ENCODE measurements around the gene TMEM217.
"Not testable (repeated sequence)": the region's sequence is repeated elsewhere in the genome, so short reads cannot be mapped to it uniquely, and the experiment has no call there.

The TMEM217 gene

DNA sequence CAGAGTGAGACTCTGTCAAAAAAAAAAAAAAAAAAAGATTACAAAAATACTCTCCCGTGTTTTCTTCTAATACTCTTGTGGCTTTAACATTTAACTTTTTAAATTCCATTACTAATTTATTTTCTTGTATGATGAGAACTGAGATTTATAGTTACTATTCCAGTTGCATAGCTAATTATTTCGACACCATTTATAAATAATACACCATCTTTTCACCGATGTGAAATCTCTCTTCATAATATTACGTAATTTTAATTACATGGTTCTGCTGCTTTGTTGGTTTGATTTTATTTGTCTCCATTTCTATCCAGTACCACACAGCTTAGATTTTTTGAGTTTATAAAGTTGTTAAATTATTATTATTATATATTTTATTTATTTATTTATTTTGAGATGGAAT, 42.0 kb upstream of the TMEM217 start:
- no peak for DNase-seq (ENCODE audit: insufficient read length, low spot score)
- FAIRE-seq, result no peak
- TF ChIP-seq POLR2AphosphoS5 (IDR thresholded peaks at IDR 0.05; ENCODE audit: low read depth, low read length), result no peak
- TF ChIP-seq POLR2A (IDR thresholded peaks at IDR 0.05; ENCODE audit: low read depth, low read length), result no peak
- no peak for TF ChIP-seq POU2F2 (IDR thresholded peaks at IDR 0.05; ENCODE audit: low read depth, low read length)
- TF ChIP-seq PAX5 (IDR thresholded peaks at IDR 0.05; ENCODE audit: insufficient read depth, low read length, severe bottlenecking), result no peak
- no peak for TF ChIP-seq TAF1 (IDR thresholded peaks at IDR 0.05; ENCODE audit: low read depth, low read length)
- no peak for TF ChIP-seq SPI1 (IDR thresholded peaks at IDR 0.05; ENCODE audit: low read depth, low read length)

DNA sequence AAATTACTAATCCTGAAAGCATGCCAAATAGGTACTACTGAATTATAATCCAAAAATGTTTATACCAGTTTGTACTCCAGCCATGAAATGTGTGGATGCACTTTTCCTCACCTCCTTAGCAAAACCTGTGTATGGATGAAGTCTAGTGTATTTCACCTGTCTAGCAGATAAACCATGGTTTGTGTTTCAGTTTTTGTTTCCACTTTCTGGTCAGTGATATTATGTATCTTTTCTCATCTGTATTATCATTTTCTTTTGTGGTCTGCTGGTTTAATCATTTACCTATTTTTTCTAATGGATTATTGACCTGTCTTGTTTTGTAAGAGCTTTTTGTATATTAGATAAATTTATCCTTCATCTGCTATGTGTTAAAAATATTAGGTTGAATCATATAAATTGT, 41.0 kb upstream of the TMEM217 start:
- TF ChIP-seq POU2F2 (IDR thresholded peaks at IDR 0.05; ENCODE audit: low read depth, low read length), result no peak
- TF ChIP-seq PAX5 (IDR thresholded peaks at IDR 0.05; ENCODE audit: insufficient read depth, low read length, severe bottlenecking), result no peak
- TF ChIP-seq SPI1 (IDR thresholded peaks at IDR 0.05; ENCODE audit: low read depth, low read length), result no peak
- no peak for TF ChIP-seq TAF1 (IDR thresholded peaks at IDR 0.05; ENCODE audit: low read depth, low read length)
- no peak for TF ChIP-seq POLR2A (IDR thresholded peaks at IDR 0.05; ENCODE audit: low read depth, low read length)
- no peak for TF ChIP-seq POLR2AphosphoS5 (IDR thresholded peaks at IDR 0.05; ENCODE audit: low read depth, low read length)
- peak; percentile 35 for FAIRE-seq
- no peak for DNase-seq (ENCODE audit: insufficient read length, low spot score)

DNA sequence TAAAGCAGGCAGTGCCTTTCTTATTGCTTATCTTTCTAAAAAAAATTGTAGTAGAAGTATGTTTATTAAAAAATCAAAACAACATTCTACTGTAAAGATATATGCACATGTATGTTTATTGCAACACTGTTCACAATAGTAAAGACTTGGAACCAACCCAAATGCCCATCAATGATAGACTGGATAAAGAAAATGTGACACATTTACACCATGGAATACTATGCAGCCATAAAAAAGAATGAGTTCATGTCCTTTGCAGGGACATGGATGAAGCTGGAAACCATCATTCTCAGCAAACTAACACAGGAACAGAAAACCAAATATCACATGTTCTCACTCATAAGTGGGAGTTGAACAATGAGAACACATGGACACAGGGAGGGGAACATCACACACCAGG, 39.7 kb upstream of the TMEM217 start:
- DNase-seq (ENCODE audit: insufficient read length, low spot score); FAIRE-seq: not testable (repeated sequence)

DNA sequence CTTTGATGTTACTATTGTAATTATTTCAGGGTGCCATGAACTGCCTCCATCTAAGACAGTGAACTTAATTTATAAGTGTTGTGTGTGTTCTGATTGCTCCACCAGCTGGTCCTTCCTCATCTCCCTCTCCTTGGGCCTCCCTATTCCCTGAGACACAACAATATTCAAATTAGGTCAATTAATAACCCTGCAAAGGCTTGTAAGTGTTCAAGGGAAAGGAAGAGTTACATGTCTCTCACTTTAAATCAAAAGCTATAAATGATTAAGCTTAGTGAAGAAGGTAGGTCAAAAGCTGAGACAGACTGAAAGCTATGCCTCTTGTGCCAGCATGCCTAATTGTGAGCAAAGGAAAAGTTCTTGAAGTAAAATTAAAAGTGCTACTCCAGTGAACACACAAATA, 35.5 kb upstream of the TMEM217 start:
- no peak for DNase-seq (ENCODE audit: insufficient read length, low spot score)
- no peak for FAIRE-seq
- TF ChIP-seq PAX5 (IDR thresholded peaks at IDR 0.05; ENCODE audit: insufficient read depth, low read length, severe bottlenecking) (no peak), SPI1 (IDR thresholded peaks at IDR 0.05; ENCODE audit: low read depth, low read length) (no peak), POLR2AphosphoS5 (IDR thresholded peaks at IDR 0.05; ENCODE audit: low read depth, low read length) (no peak), TAF1 (IDR thresholded peaks at IDR 0.05; ENCODE audit: low read depth, low read length) (no peak), POU2F2 (IDR thresholded peaks at IDR 0.05; ENCODE audit: low read depth, low read length) (no peak), POLR2A (IDR thresholded peaks at IDR 0.05; ENCODE audit: low read depth, low read length) (no peak)

DNA sequence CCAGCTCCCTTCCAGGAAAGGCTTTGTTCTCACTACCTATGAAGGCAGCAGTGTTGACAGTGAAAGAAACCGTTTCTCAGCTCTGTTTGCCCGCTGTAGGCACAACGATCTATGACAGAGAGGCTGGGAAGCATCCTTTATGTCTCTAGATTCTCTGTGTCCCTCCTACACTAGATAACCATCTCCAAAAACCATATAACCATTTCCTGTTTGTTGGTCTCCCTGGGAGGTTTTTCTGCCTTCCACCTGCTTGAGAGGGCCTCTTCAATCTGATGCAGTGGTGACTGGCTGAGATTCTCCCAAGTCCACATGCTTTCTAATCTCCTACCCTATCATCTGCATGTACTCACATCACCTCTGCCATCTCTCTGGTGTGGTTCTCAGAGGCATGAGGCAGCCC, 32.0 kb upstream of the TMEM217 start:
- FAIRE-seq (peak; percentile 63), DNase-seq (ENCODE audit: insufficient read length, low spot score) (no peak)
- TF ChIP-seq PAX5 (IDR thresholded peaks at IDR 0.05; ENCODE audit: insufficient read depth, low read length, severe bottlenecking) (no peak), POLR2AphosphoS5 (IDR thresholded peaks at IDR 0.05; ENCODE audit: low read depth, low read length) (no peak), POLR2A (IDR thresholded peaks at IDR 0.05; ENCODE audit: low read depth, low read length) (no peak), TAF1 (IDR thresholded peaks at IDR 0.05; ENCODE audit: low read depth, low read length) (no peak), POU2F2 (IDR thresholded peaks at IDR 0.05; ENCODE audit: low read depth, low read length) (no peak), SPI1 (IDR thresholded peaks at IDR 0.05; ENCODE audit: low read depth, low read length) (0 out of 2 replicates have a peak, but pooled peaks have one; percentile 0)

DNA sequence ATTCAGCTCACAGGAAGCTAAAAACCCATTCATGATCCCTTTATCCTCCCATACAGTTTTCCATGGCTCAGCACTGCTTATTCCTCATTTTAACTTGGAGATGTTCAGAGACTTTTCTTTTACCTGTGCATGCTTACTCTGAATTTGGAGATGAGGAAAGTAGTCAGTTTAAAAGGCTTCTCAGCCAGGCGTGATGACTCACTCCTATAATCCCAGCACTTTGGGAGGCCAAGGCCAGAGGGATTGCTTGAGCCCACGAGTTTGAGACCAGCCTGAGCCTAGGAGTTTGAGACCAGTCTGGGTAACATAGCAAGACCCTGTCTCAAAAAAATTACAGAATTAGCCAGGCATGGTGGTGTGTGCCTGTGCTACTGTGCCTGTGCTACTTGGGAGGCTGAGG, 30.3 kb upstream of the TMEM217 start:
- FAIRE-seq (no peak), DNase-seq (ENCODE audit: insufficient read length, low spot score) (no peak)
- TF ChIP-seq POLR2A (IDR thresholded peaks at IDR 0.05; ENCODE audit: low read depth, low read length) (no peak), POU2F2 (IDR thresholded peaks at IDR 0.05; ENCODE audit: low read depth, low read length) (no peak), POLR2AphosphoS5 (IDR thresholded peaks at IDR 0.05; ENCODE audit: low read depth, low read length) (no peak), SPI1 (IDR thresholded peaks at IDR 0.05; ENCODE audit: low read depth, low read length) (no peak), PAX5 (IDR thresholded peaks at IDR 0.05; ENCODE audit: insufficient read depth, low read length, severe bottlenecking) (no peak), TAF1 (IDR thresholded peaks at IDR 0.05; ENCODE audit: low read depth, low read length) (no peak)

DNA sequence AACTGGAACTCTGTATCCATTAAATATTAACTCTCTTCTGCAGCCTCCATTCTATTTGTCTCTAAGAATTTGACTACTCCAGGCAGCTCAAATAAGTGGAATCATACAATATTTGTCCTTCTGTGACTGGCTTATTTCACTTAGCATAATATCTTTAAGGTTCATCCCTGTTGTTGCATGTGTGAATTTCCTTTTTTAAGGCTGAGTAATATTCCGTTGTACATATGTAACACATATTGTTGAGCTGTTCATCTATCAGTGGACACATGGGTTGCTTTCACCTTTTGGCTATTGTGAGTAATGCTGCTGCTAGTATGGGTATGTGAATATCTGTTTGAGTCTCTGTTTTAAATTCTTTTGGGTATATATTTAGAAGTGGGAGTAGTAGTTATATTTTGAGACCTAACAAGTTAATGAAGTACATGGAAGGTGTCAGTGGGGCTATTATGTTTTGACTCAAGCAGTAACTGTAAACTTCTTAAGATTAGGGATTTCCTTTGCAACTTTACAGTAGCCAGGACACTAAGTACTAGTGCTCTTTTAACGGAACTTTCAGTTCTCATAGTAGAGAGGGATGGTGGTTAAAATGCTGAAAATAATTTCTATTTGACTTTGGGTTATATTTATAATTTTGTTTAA, 29.7 kb upstream of the TMEM217 start:
- TF ChIP-seq PAX5 (IDR thresholded peaks at IDR 0.05; ENCODE audit: insufficient read depth, low read length, severe bottlenecking) (no peak), POLR2A (IDR thresholded peaks at IDR 0.05; ENCODE audit: low read depth, low read length) (no peak), SPI1 (IDR thresholded peaks at IDR 0.05; ENCODE audit: low read depth, low read length) (no peak), TAF1 (IDR thresholded peaks at IDR 0.05; ENCODE audit: low read depth, low read length) (no peak), POLR2AphosphoS5 (IDR thresholded peaks at IDR 0.05; ENCODE audit: low read depth, low read length) (no peak)
- DNase-seq (ENCODE audit: insufficient read length, low spot score) (no peak), FAIRE-seq (peak; percentile 23)

DNA sequence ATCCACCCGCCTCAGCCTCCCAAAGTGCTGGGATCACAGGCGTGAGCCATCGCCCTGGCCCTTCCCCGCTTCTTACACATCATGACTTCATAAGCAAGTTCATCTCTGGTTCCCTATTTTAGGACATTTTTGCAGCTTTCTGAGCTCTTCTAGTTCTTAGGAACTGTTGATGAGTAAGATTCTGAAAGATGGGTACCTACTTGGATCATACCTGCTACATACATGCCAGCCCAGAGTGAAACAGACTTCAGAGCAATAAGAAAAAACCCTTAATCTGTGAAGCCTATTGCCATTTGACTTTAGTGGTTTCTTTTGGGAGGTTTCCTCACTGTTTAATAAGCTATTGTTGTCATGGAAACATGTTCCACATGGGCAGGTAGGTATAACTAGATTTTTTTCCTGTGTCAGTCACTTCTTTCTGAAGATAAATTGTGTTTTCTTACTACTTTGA, 27.9 kb upstream of the TMEM217 start:
- no peak for FAIRE-seq
- DNase-seq (ENCODE audit: insufficient read length, low spot score), result no peak
- no peak for TF ChIP-seq POLR2AphosphoS5 (IDR thresholded peaks at IDR 0.05; ENCODE audit: low read depth, low read length)
- no peak for TF ChIP-seq TAF1 (IDR thresholded peaks at IDR 0.05; ENCODE audit: low read depth, low read length)
- TF ChIP-seq PAX5 (IDR thresholded peaks at IDR 0.05; ENCODE audit: insufficient read depth, low read length, severe bottlenecking), result no peak
- TF ChIP-seq SPI1 (IDR thresholded peaks at IDR 0.05; ENCODE audit: low read depth, low read length), result no peak
- no peak for TF ChIP-seq POLR2A (IDR thresholded peaks at IDR 0.05; ENCODE audit: low read depth, low read length)
- no peak for TF ChIP-seq POU2F2 (IDR thresholded peaks at IDR 0.05; ENCODE audit: low read depth, low read length)

DNA sequence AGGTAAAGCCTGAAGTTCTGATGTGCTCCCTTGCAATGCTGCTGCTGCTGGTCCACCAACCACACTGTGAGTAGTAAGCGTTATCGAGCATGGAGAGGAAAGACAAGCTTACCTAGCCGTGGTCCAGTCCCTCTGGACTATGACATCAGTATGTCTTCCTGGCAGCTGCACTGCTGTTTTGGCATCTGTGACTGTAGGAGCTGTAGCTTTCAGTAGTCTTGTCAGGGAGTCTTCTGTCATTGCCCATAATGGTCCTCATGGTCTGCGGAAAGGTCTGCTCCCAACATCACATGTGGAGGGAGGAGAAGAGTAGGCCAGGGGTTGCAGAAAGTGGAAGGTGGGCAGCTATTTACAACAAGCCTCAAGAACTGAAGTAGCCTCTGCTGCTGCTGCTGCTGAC, 26.8 kb upstream of the TMEM217 start:
- no peak for DNase-seq (ENCODE audit: insufficient read length, low spot score)
- FAIRE-seq, result no peak

DNA sequence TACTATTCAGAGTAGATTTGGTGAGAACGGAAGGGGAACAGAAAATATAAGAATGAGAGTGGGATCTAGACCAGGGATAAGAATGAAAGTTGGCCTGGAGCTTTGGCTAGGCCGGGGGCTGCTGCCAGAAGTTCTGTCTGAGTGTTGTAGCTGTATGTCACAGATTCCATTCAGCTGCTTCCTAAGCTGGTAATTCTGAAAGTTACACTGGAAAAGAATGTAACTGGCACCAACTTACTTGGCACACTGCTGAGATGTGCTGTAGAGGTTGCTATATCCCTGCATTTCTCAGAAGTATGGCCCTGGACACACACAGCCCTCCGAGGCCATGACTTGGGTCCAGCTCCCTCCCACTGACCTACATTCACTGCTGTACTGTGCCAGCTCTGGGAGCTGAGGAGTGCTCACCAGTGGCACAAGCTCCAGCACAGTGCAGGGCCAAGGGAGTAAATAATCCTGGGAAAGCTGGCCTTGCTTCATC, 25.8 kb upstream of the TMEM217 start:
- TF ChIP-seq SPI1 (IDR thresholded peaks at IDR 0.05; ENCODE audit: low read depth, low read length), result no peak
- TF ChIP-seq PAX5 (IDR thresholded peaks at IDR 0.05; ENCODE audit: insufficient read depth, low read length, severe bottlenecking), result no peak
- no peak for TF ChIP-seq TAF1 (IDR thresholded peaks at IDR 0.05; ENCODE audit: low read depth, low read length)
- no peak for TF ChIP-seq POU2F2 (IDR thresholded peaks at IDR 0.05; ENCODE audit: low read depth, low read length)
- TF ChIP-seq POLR2A (IDR thresholded peaks at IDR 0.05; ENCODE audit: low read depth, low read length), result no peak
- TF ChIP-seq POLR2AphosphoS5 (IDR thresholded peaks at IDR 0.05; ENCODE audit: low read depth, low read length), result no peak
- DNase-seq (ENCODE audit: insufficient read length, low spot score), result no peak
- no peak for FAIRE-seq

More for the DNA sequence above, 26.8 kb upstream of the TMEM217 start:
- no peak for TF ChIP-seq POU2F2 (IDR thresholded peaks at IDR 0.05; ENCODE audit: low read depth, low read length)
- TF ChIP-seq POLR2A (IDR thresholded peaks at IDR 0.05; ENCODE audit: low read depth, low read length), result no peak
- no peak for TF ChIP-seq POLR2AphosphoS5 (IDR thresholded peaks at IDR 0.05; ENCODE audit: low read depth, low read length)
- TF ChIP-seq PAX5 (IDR thresholded peaks at IDR 0.05; ENCODE audit: insufficient read depth, low read length, severe bottlenecking), result no peak
- TF ChIP-seq TAF1 (IDR thresholded peaks at IDR 0.05; ENCODE audit: low read depth, low read length), result no peak

Measured in GM12891 (cell line).